Stimulated activated CD4-positive, alpha-beta T cell treated with anti-CD3 and anti-CD28 coated beads, Interleukin-4, amount 100 ng/mL, for 24 hours (primary cell): ENCODE data around the gene AP1M1.

ENCODE experiments used
- DNase-seq: peaks from one replicate; pipeline ENCODE4 v3.0.0-alpha.2; 2020

AP1M1 gene

GRCh38 chr19:16233836-16234551 lies 36.3 kb downstream of the AP1M1 start:
- DNase-seq = no peak

DNA sequence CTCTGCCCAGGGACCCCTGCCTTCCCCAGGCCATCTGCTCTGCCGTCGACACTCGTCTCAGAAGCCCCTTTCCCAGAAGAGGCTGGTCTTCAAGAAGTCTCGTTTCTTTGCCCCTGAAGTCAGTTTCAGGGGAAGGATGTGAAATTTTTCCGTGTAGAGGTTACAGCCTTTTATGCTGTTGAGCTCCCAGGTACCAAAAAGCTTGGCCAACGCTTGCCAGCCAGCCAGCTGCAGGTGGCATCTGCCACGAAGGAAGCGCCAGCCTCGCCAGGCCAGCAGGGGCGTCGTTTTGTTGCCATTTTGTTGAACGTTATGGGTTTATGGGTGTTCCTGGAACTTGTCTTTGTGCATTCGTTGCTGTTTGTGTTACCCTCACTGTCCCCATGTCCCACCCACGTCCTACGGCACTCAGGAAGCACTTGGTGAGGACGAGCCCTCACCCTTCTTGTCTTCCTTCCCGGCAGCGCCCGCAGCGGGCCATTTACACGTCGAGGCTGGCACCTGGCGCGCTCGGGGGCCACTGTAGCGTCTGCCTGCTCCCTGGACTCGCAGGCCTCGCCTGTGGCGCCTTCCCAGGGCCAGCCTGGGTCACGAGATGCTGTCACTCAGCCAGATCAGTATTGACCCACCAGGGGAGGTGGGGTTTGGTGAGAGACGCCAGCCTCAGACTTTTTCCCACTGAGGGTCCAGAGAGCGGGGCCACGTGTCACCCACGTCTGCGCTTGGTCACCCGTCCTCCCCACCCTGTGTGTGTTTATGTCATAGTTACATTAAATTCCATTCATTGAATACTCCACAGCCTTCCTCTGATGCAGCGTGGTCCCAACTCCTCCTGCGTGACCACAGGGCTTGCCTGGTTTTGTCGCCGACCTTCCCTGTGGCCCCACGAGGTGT lies 37.1 kb downstream of the AP1M1 start:
- no peak for DNase-seq

GRCh38 chr19:16235811-16236652 lies 38.3 kb downstream of the AP1M1 start:
- no peak for DNase-seq

DNA sequence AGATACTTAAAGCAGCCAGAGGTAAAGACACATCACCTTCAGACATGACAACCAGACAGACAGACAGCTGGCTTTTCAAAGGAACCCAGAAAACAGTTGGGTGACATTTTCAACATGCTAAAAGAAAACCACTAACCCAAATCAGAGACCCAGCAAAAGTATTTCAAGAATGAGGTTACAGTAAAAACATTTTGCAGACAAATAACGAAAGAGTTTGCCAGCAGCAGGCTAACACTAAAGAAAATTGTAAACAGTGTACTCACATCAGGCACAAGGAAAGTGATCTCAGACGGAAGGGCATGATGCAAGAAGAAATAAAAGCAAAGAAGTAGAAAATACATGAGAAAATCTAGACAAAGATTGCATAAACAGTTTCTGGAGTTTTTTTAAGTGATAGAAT lies 46.4 kb downstream of the AP1M1 start:
- DNase-seq = no peak

GRCh38 chr19:16247353-16248182 lies 49.9 kb downstream of the AP1M1 start:
- peak; percentile 86 for DNase-seq

DNA sequence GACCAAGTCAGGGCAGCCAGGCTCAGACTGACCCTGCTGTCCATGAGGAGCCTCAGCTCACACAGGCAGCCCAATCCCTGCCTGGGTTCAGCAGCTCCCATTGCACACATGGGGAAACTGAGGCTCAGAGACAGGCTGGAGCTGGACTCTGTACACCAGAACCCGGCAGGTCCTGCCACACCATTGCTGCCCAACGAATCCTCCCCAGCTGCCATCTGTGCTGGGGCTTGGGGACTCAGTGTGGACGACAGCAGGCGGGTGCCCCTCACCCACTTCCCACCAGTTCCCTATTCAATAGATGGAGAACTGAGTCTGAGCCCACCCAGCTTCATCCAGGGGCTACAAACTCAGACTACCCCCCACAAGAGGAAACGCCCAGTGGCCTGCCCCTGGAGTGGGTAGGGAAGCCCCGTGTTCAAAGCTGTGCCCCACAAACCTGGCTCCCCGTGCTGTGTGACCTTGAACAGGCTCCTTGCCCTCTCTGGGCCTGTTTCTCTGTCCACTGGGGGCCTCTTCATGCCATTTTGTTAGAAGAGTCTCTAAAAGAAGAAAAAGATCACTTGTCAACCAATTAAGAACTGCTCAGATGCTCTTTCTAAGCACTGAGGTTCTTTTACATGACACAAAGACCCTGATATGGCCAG lies 50.8 kb downstream of the AP1M1 start:
- DNase-seq = no peak

DNA sequence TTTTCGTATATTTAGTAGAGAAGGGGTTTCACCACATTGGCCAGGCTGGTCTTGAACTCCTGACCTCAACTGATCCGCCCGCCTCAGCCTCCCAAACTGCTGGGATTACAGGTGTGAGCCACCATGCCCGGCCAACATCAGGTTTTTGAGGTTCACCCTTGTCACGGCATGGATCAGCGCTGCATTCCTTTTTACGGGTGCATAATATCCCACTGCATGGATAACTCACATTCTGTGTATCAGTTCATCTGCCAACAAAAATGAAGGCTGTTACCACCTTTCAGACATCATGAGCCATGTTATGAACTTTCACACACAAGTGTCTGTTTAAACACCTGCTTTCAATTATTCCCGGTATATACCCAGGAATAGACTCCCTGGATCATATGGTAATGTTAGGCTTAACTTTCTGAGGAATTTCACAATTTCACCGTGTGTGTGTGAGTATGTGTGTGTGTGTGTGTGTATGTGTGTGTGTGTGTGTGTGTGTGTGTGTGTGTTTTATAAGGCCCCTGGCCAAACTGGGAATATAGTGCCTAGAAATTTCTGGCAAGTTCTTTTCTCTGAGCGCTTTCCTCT lies 52.2 kb downstream of the AP1M1 start:
- DNase-seq = no peak

- no peak for DNase-seq
These were observed 54.9 kb downstream of the AP1M1 start for GRCh38 chr19:16252459-16253205.

GRCh38 chr19:16254851-16255408 lies 57.2 kb downstream of the AP1M1 start:
- DNase-seq = no peak

DNA sequence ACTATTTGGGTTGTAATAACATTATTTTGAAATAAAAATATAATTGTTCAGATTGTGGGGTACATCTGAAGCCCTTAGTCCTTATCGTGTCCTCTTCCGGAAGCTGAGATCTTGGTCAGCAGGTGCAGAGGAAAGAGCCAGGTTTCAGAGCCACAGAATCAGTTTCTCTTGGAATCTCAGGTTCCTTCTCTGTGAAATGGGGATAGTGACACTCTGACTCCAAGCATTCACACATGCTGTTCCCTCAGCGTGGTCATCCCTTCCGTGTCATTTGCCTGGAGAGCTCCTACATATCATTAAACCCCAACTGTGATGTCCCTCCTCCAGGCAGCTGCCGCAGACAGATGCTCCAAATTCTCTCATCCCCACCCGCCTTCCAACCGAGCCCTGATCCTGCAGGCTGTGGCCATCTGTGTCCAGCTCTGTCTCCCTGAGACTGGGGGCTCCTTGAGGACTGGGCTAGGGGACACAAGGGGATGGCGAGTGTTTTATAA lies 59.8 kb downstream of the AP1M1 start:
- no peak for DNase-seq

DNA sequence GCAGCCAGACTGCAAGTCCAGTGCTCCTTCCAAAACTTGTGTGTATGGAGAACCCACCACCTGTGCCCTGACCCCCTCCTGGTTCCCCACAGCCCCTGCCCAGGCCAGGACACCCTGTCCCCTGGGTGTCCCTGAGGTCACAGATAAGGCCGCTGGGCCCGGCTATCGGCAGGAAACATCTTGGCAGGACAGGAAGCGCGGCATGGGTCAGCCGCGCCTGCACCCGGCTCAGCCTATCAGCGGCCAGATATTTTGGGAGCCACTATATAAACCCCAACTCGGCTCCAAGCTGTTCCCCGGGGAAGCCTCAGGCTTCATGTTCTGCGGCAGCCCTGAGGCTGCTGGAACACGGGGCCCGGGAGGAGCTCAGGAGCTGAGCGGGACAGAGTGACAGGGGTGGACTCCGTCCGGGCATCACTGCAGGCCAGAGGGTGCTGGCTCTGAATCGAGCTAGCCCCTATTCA lies 60.8 kb downstream of the AP1M1 start:
- no peak for DNase-seq

DNA sequence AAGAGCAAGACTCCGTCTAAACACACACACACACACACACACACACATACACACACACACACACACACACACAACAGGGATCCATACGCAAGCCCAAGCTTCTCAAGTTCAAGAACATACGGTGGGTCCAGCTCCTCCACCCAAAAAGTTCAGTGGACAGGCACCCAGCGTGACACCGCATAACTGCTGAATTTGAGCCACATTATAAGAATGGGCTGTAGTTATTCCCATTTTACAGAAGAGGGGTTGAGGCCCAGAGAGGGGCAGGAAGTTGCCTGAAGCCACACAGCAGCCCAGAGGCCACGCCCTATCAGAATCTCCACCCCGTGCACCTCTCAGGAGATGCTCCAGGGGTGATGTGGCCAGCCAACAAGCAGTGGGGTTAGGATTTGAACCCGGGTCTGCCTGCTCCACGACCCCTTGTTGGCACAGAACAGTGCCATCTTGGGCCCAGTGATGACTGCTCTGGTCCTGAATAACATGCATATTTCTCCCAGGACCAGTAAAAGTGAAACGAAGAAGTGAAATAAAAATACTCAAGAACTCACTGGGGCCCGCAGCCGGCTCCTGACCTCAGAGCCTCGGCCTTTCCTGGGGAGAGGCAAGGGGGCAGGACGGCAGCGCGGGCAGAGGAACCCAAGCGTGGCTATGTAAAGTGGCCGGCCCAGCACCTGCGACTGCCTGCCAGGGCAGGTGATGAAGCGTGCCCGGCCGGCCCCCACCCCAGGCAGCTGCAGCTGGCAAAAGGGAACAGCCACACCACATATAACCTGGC lies 61.9 kb downstream of the AP1M1 start:
- no peak for DNase-seq

DNA sequence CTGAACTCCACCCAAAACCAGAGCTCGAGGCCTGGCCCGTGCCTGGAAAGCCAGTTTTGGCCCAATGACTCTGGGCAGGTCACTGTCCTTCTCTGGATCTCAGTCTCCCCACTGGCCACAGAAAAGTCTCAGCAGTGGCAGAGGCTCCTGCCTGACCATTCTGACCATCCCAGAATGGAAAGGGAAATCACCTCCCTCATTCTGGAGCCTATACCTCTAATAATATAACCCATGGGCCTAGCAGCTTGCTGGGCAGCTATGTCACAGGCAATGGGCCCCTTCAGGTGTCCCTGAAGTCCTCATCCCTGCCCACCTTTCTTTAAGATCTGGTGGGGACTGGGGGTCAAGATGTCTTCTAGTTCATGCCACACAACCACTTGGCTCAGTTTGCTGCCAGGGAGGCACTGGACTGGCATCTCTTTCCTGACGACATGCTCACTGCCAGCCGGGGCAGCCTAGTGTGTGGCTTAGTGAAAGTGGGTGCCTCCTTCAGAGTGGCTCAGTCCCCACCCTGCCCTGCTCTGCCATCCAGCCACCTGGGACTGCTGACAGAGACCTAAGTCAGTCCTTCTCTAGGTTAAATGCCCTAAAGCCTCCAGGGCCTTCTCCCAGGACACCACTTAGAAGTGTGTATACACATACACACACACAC lies 62.6 kb downstream of the AP1M1 start:
- DNase-seq = no peak

DNA sequence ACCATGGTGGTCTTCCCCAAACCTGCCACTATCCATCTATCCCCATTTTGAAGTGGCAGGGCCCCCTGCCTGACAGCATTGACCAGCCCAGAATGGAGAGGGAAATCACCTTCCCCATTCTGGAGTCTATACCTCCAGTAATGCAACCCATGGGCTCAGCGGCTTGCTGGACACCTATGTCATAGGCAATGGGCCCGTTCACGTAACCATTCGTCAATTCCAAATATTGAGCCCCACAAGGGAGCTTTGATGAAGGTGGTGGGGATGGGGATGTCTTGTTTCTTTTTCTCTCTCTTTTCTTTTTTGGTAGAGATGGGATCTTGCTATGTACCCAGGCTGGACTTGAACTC lies 63.1 kb downstream of the AP1M1 start:
- DNase-seq = no peak

DNA sequence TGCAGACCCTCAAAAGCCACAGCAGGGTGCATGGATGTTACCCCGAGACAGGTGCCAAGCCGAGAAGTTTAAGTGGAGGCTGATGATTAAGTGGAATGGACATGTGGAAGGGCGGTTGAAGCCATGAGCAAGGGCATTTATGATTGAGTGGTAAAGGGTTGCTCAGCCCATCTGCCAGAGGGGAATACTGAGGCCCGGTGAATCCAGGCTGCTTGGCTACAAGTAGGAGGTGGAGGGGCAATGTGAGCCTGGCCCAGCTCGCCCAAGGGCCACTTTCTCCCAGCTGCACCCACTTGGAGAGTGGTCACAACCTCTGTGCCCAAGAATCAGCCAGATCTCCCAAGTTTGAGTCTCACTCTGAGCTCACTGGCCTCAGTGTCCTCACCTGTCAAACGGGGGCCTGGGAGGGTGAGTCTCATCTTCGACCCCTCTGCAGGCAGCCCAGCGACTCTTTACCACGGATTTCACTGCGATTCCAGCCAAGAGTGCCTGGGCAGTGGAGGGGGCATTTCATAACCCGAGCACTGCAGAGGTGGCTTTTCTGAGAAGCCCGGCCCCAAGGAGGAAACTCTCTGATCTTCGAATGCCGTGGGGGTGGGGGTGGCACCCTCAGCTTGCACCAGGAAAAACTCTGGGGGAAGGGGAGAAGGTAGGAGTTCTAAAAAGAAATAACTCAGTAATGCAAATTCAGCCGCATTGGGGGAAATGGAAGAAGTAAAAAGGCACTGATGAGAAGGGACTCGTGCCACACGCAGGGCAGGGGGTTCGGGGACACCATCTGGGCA lies 64.1 kb downstream of the AP1M1 start:
- no peak for DNase-seq

- DNase-seq = no peak
These were observed 64.9 kb downstream of the AP1M1 start for GRCh38 chr19:16262618-16263017.

GRCh38 chr19:16263141-16263761 lies 65.5 kb downstream of the AP1M1 start:
- no peak for DNase-seq
